Measurements from ENCODE around the gene TSNAX.

DNA sequence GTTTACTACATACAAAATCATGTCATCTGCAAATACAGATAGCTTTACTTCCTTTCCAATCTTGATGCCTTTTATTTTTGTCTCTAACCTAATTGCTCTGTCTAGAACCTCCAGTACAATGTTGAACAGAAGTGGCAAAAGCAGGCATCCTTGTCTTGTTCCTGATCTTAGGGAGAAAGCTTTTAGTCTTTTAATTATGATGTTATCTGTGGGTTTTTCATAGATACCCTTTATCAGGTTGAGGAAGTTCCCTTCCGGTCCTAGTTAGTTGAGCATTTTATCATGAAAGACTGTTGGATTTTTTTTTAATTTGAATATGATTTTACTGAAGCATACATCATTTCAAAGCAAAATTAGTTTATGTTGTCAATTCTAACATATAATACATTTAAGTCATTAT lies 52.4 kb downstream of the TSNAX start:
- TF ChIP-seq NFYB (CRISPR knock-in tag; conservative IDR thresholded peaks at IDR 0.05; ENCODE audit: low read depth) (no peak), SP1 (CRISPR knock-in tag; conservative IDR thresholded peaks at IDR 0.05) (no peak), KAT7 (CRISPR knock-in tag; IDR thresholded peaks at IDR 0.05; ENCODE audit: borderline replicate concordance) (no peak), HMGA2 (CRISPR knock-in tag; IDR thresholded peaks at IDR 0.05) (no peak), JUN (CRISPR knock-in tag; IDR thresholded peaks at IDR 0.05) (no peak), TEAD4 (CRISPR knock-in tag; IDR thresholded peaks at IDR 0.05) (no peak)
- TF ChIP-seq, protein P1, sequence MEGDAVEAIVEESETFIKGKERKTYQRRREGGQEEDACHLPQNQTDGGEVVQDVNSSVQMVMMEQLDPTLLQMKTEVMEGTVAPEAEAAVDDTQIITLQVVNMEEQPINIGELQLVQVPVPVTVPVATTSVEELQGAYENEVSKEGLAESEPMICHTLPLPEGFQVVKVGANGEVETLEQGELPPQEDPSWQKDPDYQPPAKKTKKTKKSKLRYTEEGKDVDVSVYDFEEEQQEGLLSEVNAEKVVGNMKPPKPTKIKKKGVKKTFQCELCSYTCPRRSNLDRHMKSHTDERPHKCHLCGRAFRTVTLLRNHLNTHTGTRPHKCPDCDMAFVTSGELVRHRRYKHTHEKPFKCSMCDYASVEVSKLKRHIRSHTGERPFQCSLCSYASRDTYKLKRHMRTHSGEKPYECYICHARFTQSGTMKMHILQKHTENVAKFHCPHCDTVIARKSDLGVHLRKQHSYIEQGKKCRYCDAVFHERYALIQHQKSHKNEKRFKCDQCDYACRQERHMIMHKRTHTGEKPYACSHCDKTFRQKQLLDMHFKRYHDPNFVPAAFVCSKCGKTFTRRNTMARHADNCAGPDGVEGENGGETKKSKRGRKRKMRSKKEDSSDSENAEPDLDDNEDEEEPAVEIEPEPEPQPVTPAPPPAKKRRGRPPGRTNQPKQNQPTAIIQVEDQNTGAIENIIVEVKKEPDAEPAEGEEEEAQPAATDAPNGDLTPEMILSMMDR (IDR thresholded peaks at IDR 0.05), result no peak
- TF ChIP-seq, protein P2, sequence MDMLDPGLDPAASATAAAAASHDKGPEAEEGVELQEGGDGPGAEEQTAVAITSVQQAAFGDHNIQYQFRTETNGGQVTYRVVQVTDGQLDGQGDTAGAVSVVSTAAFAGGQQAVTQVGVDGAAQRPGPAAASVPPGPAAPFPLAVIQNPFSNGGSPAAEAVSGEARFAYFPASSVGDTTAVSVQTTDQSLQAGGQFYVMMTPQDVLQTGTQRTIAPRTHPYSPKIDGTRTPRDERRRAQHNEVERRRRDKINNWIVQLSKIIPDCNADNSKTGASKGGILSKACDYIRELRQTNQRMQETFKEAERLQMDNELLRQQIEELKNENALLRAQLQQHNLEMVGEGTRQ (CRISPR knock-in tag; IDR thresholded peaks at IDR 0.05), result no peak
- TF ChIP-seq, protein P3, sequence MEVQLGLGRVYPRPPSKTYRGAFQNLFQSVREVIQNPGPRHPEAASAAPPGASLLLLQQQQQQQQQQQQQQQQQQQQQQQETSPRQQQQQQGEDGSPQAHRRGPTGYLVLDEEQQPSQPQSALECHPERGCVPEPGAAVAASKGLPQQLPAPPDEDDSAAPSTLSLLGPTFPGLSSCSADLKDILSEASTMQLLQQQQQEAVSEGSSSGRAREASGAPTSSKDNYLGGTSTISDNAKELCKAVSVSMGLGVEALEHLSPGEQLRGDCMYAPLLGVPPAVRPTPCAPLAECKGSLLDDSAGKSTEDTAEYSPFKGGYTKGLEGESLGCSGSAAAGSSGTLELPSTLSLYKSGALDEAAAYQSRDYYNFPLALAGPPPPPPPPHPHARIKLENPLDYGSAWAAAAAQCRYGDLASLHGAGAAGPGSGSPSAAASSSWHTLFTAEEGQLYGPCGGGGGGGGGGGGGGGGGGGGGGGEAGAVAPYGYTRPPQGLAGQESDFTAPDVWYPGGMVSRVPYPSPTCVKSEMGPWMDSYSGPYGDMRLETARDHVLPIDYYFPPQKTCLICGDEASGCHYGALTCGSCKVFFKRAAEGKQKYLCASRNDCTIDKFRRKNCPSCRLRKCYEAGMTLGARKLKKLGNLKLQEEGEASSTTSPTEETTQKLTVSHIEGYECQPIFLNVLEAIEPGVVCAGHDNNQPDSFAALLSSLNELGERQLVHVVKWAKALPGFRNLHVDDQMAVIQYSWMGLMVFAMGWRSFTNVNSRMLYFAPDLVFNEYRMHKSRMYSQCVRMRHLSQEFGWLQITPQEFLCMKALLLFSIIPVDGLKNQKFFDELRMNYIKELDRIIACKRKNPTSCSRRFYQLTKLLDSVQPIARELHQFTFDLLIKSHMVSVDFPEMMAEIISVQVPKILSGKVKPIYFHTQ (CRISPR knock-in tag; IDR thresholded peaks at IDR 0.05), result no peak
- TF ChIP-seq, protein P4, sequence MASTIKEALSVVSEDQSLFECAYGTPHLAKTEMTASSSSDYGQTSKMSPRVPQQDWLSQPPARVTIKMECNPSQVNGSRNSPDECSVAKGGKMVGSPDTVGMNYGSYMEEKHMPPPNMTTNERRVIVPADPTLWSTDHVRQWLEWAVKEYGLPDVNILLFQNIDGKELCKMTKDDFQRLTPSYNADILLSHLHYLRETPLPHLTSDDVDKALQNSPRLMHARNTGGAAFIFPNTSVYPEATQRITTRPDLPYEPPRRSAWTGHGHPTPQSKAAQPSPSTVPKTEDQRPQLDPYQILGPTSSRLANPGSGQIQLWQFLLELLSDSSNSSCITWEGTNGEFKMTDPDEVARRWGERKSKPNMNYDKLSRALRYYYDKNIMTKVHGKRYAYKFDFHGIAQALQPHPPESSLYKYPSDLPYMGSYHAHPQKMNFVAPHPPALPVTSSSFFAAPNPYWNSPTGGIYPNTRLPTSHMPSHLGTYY (CRISPR knock-in tag; IDR thresholded peaks at IDR 0.05), result no peak
- TF ChIP-seq, protein P5, sequence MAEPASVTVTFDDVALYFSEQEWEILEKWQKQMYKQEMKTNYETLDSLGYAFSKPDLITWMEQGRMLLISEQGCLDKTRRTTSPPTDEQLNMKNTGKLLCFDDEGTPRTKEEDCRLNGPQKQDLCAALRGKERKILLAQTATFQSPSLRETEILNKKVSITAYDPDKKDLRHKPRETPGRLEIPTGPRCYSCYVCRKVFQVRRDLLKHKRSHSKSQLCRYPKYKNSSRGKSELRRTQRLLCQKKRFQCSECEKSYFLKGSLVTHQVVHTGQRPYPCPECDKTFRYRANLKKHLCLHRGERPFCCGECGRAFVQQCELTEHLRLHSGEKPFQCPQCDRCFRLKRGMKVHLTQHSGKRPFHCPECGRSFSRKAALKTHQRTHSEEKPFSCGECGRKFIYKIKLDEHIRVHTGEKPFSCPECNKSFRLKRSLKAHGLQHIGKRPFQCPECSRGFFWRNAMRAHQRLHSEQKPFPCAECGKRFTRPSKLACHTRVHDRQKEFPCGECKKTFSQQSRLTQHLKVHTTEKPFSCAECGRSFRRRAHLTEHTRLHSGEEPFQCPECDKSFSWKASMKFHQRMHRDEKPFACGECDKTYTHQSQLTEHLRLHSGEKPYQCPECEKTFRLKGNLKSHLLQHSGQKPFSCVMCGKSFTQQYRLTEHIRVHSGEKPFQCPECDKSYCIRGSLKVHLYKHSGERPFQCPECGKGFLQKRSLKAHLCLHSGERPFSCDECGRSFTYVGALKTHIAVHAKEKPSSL (CRISPR knock-in tag; conservative IDR thresholded peaks at IDR 0.05), result no peak
- TF ChIP-seq, protein P6, sequence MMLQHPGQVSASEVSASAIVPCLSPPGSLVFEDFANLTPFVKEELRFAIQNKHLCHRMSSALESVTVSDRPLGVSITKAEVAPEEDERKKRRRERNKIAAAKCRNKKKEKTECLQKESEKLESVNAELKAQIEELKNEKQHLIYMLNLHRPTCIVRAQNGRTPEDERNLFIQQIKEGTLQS (CRISPR knock-in tag; conservative IDR thresholded peaks at IDR 0.05), result no peak

Measured in WTC11 (cell line).